Measurements from ENCODE around the gene KBTBD13. TPM values are rescaled to one million over a fixed set of nuclear protein-coding genes. Genes with fewer than 3 reads are reported as not detected.
A peak's percentile ranks its signal among the peaks of the same experiment; 100 is the strongest.
"Not testable (repeated sequence)": the region's sequence is repeated elsewhere in the genome, so short reads cannot be mapped to it uniquely, and the experiment has no call there.

KBTBD13 gene
- total RNA-seq, 1 donor from 2014 or later, result not detected

GRCh38 chr15:65072617-65073016 lies 3.9 kb upstream of the KBTBD13 start:
- H3K27me3 Mint-ChIP-seq (ENCODE audit: insufficient read depth, low read depth), result peaks cover 14% of the 10 kb centered on the region
- peaks cover 6% of the 10 kb centered on the region for H3K9me3 Mint-ChIP-seq
- peaks cover 13% of the 10 kb centered on the region for H3F3A ChIP-seq (ENCODE audit: low read depth)
- H3K36me3 Mint-ChIP-seq, result peaks cover 1% of the 10 kb centered on the region
- no peak overlapping the region for H2AFZ ChIP-seq (replicated peaks)
- TF ChIP-seq, protein P1, sequence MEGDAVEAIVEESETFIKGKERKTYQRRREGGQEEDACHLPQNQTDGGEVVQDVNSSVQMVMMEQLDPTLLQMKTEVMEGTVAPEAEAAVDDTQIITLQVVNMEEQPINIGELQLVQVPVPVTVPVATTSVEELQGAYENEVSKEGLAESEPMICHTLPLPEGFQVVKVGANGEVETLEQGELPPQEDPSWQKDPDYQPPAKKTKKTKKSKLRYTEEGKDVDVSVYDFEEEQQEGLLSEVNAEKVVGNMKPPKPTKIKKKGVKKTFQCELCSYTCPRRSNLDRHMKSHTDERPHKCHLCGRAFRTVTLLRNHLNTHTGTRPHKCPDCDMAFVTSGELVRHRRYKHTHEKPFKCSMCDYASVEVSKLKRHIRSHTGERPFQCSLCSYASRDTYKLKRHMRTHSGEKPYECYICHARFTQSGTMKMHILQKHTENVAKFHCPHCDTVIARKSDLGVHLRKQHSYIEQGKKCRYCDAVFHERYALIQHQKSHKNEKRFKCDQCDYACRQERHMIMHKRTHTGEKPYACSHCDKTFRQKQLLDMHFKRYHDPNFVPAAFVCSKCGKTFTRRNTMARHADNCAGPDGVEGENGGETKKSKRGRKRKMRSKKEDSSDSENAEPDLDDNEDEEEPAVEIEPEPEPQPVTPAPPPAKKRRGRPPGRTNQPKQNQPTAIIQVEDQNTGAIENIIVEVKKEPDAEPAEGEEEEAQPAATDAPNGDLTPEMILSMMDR (IDR thresholded peaks at IDR 0.05), result no peak
- no peak for TF ChIP-seq EZH2phosphoT487 (IDR thresholded peaks at IDR 0.05)
- no peak for TF ChIP-seq EZH2 (IDR thresholded peaks at IDR 0.05)
- H3K4me1 ChIP-seq, result peaks cover 5% of the 10 kb centered on the region
- no peaks in the 10 kb centered on the region for H4K20me1 ChIP-seq (ENCODE audit: low read depth)
- no peaks in the 10 kb centered on the region for H3K9me3 ChIP-seq (ENCODE audit: low read depth)
- H3K9ac ChIP-seq, result no peak overlapping the region
- peaks cover 34% of the 10 kb centered on the region for H3K27me3 ChIP-seq
- peaks cover 14% of the 10 kb centered on the region for H3K4me1 Mint-ChIP-seq
- H3K4me3 Mint-ChIP-seq, result no peak overlapping the region
- H3K79me2 ChIP-seq (ENCODE audit: low read depth), result no peaks in the 10 kb centered on the region
- no peak overlapping the region for H3K4me3 ChIP-seq
- H3K27ac Mint-ChIP-seq, result no peak overlapping the region
- no peak for DNase-seq (ENCODE audit: low spot score)
- no peak overlapping the region for H3K4me2 ChIP-seq
- no peaks in the 10 kb centered on the region for H3K36me3 ChIP-seq
- no peak overlapping the region for H3K27ac ChIP-seq

DNA sequence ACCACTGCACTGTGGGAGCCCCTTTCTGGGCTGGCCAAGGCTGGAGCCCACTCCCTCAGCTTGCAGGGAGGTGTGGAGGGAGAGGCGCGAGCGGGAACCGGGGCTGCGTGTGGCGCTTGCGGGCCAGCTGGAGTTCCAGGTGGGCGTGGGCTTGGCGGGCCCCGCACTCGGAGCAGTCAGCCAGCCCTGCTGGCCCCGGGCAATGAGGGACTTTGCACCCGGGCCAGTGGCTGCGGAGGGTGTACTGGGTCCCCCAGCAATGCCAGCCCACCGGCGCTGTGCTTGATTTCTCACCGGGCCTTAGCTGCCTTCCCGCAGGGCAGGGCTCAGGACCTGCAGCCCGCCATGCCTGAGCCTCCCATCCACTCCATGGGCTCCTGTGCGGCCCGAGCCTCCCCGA lies 1.6 kb upstream of the KBTBD13 start:
- H3K36me3 ChIP-seq; H3K27ac Mint-ChIP-seq; H3F3A ChIP-seq (ENCODE audit: low read depth); H3K4me3 ChIP-seq; H3K9me3 Mint-ChIP-seq; DNase-seq (ENCODE audit: low spot score); H4K20me1 ChIP-seq (ENCODE audit: low read depth); H3K27me3 Mint-ChIP-seq (ENCODE audit: insufficient read depth, low read depth); H3K4me1 Mint-ChIP-seq; H3K4me3 Mint-ChIP-seq; H3K9ac ChIP-seq; H3K4me2 ChIP-seq; H2AFZ ChIP-seq (replicated peaks); H3K27ac ChIP-seq; H3K36me3 Mint-ChIP-seq; H3K79me2 ChIP-seq (ENCODE audit: low read depth); H3K9me3 ChIP-seq (ENCODE audit: low read depth); H3K4me1 ChIP-seq: not testable (repeated sequence)
- peaks cover 38% of the 10 kb centered on the region for H3K27me3 ChIP-seq

- Mint-ChIP-seq H3K4me1 (peaks cover 11% of the 10 kb centered on the region), H3K27ac (peak overlapping the region; percentile 33)
- not testable (repeated sequence) for H3F3A ChIP-seq (ENCODE audit: low read depth); H3K9me3 ChIP-seq (ENCODE audit: low read depth); DNase-seq (ENCODE audit: low spot score); H3K4me3 ChIP-seq; H3K4me3 Mint-ChIP-seq; H3K4me1 ChIP-seq; H2AFZ ChIP-seq (replicated peaks); H4K20me1 ChIP-seq (ENCODE audit: low read depth); H3K36me3 ChIP-seq; H3K9ac ChIP-seq; H3K9me3 Mint-ChIP-seq; H3K79me2 ChIP-seq (ENCODE audit: low read depth); H3K36me3 Mint-ChIP-seq; H3K27ac ChIP-seq; H3K27me3 Mint-ChIP-seq (ENCODE audit: insufficient read depth, low read depth); H3K4me2 ChIP-seq
- peaks cover 46% of the 10 kb centered on the region for H3K27me3 ChIP-seq
Measured at GRCh38 chr15:65075607-65076395, 745 bp upstream of the KBTBD13 start.

DNA sequence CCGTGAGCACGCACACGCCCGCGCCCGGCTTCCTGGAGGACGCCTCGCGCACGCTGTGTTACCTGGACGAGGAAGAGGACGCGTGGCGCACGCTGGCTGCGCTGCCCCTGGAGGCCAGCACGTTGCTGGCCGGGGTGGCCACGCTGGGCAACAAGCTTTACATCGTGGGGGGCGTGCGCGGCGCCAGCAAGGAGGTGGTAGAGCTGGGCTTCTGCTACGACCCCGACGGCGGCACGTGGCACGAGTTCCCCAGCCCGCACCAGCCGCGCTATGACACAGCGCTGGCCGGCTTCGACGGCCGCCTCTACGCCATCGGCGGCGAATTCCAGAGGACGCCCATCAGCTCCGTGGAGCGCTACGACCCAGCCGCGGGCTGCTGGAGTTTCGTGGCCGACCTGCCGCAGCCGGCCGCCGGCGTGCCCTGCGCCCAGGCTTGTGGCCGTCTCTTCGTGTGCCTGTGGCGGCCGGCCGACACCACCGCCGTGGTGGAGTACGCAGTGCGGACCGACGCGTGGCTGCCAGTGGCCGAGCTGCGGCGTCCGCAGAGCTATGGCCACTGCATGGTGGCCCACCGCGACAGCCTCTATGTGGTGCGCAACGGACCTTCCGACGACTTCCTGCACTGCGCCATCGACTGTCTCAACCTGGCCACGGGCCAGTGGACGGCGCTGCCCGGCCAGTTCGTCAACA lies 890 bp downstream of the KBTBD13 start:
- H3K4me2 ChIP-seq, result no peak overlapping the region
- Mint-ChIP-seq H3K4me1 (peaks cover 21% of the 10 kb centered on the region), H3K4me3 (no peak overlapping the region), H3K27ac (no peak overlapping the region), H3K27me3 (ENCODE audit: insufficient read depth, low read depth) (peaks cover 18% of the 10 kb centered on the region), H3K36me3 (peaks cover 1% of the 10 kb centered on the region), H3K9me3 (peaks cover 2% of the 10 kb centered on the region)
- no peak overlapping the region for H2AFZ ChIP-seq (replicated peaks)
- H3K27me3 ChIP-seq, result peaks cover 62% of the 10 kb centered on the region
- no peaks in the 10 kb centered on the region for H3K79me2 ChIP-seq (ENCODE audit: low read depth)
- no peaks in the 10 kb centered on the region for H3K9me3 ChIP-seq (ENCODE audit: low read depth)
- no peak overlapping the region for H3K27ac ChIP-seq
- no peak overlapping the region for H3K9ac ChIP-seq
- no peak for DNase-seq (ENCODE audit: low spot score)
- H4K20me1 ChIP-seq (ENCODE audit: low read depth), result peaks cover 12% of the 10 kb centered on the region
- H3K36me3 ChIP-seq, result no peaks in the 10 kb centered on the region
- peaks cover 18% of the 10 kb centered on the region for H3K4me1 ChIP-seq
- no peak overlapping the region for H3K4me3 ChIP-seq
- no peak for TF ChIP-seq EZH2phosphoT487 (IDR thresholded peaks at IDR 0.05)
- no peak for TF ChIP-seq EZH2 (IDR thresholded peaks at IDR 0.05)
- peaks cover 20% of the 10 kb centered on the region for H3F3A ChIP-seq (ENCODE audit: low read depth)

All from neural progenitor cell (in vitro differentiated cells).